ENCODE measurements around the gene OR4C3. TPM values are rescaled to one million over a fixed set of nuclear protein-coding genes. Genes with fewer than 3 reads are reported as not detected.
"Not testable (repeated sequence)": the region's sequence is repeated elsewhere in the genome, so short reads cannot be mapped to it uniquely, and the experiment has no call there.

OR4C3 gene
- total RNA-seq, 1 experiment from 2014 or later, result not detected

DNA sequence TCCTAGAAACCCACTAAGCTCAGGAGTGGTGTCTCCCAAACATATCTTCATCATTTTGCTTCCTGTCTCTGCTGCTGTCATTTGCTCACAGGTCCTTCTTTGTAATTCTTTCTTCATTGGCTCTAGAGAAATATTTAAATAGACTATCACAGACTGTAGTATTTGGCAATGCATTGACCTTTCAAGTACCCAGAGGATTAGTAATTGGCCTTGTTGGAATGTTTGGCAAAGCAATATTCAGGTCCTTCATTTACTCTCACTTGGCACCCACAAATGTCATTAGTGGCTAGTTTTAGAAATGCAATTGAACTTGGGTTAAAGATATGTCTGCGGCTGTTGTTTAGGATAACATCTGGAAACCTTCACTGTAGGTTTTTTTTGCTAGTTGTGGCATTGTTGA lies 30.0 kb downstream of the OR4C3 start:
- no peak overlapping the region for H2BK20ac ChIP-seq (ENCODE audit: low read depth, low read length, poor library complexity, severe bottlenecking)
- H4K20me1 ChIP-seq (ENCODE audit: control insufficient read depth, insufficient read depth, insufficient read length), result no peaks in the 10 kb centered on the region
- H2BK5ac ChIP-seq (ENCODE audit: insufficient read length, low read length), result no peak overlapping the region
- no peaks in the 10 kb centered on the region for H3K23me2 ChIP-seq (ENCODE audit: insufficient read length, low read depth, low read length, poor library complexity, severe bottlenecking)
- Mint-ChIP-seq H3K27ac (no peak overlapping the region), H3K9me3 (peaks cover 86 to 91% of the 10 kb centered on the region in 2 experiments), H3K36me3 (ENCODE audit: insufficient read depth in 1 of 3, low read depth in 3 of 3) (peaks cover 0 to 14% (median 13%) of the 10 kb centered on the region in 3 experiments; a peak in 5 of 7 replicates), H3K27me3 (ENCODE audit: low read depth) (no peaks in the 10 kb centered on the region; the same call in 1 of the 2 replicates), H3K4me1 (no peaks in the 10 kb centered on the region), H3K4me3 (no peak overlapping the region)
- H3K79me2 ChIP-seq (ENCODE audit: insufficient read depth, low read length), result no peaks in the 10 kb centered on the region
- no peak overlapping the region for H3K9ac ChIP-seq (ENCODE audit: extremely low read depth, insufficient read length, low read length)
- H3K4me1 ChIP-seq (ENCODE audit: insufficient read depth, low read length), result no peaks in the 10 kb centered on the region
- no peak overlapping the region for H2BK15ac ChIP-seq (ENCODE audit: low read depth, low read length)
- H4K91ac ChIP-seq (ENCODE audit: insufficient read length, low read depth, low read length), result no peak overlapping the region
- no peaks in the 10 kb centered on the region for H3K27me3 ChIP-seq (ENCODE audit: insufficient read depth, low read length)
- no peak for DNase-seq
- no peak overlapping the region for H2BK120ac ChIP-seq (ENCODE audit: low read depth, low read length, poor library complexity, severe bottlenecking)
- H2AFZ ChIP-seq (ENCODE audit: low read length), result no peak overlapping the region
- H3K56ac ChIP-seq (ENCODE audit: insufficient read length, low read depth, low read length), result no peak overlapping the region
- H2BK12ac ChIP-seq (ENCODE audit: insufficient read length, low read depth, low read length), result no peak overlapping the region
- H3K18ac ChIP-seq (ENCODE audit: insufficient read length, low read depth, low read length), result no peak overlapping the region
- no peak overlapping the region for H3T11ph ChIP-seq (ENCODE audit: low read length)
- H3K9me3 ChIP-seq (ENCODE audit: control insufficient read depth, low read depth, low read length), result peaks cover 59% of the 10 kb centered on the region
- H3K79me1 ChIP-seq (ENCODE audit: insufficient read depth, low read depth, low read length, poor library complexity, severe bottlenecking), result no peaks in the 10 kb centered on the region
- TF ChIP-seq, protein P1, sequence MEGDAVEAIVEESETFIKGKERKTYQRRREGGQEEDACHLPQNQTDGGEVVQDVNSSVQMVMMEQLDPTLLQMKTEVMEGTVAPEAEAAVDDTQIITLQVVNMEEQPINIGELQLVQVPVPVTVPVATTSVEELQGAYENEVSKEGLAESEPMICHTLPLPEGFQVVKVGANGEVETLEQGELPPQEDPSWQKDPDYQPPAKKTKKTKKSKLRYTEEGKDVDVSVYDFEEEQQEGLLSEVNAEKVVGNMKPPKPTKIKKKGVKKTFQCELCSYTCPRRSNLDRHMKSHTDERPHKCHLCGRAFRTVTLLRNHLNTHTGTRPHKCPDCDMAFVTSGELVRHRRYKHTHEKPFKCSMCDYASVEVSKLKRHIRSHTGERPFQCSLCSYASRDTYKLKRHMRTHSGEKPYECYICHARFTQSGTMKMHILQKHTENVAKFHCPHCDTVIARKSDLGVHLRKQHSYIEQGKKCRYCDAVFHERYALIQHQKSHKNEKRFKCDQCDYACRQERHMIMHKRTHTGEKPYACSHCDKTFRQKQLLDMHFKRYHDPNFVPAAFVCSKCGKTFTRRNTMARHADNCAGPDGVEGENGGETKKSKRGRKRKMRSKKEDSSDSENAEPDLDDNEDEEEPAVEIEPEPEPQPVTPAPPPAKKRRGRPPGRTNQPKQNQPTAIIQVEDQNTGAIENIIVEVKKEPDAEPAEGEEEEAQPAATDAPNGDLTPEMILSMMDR (conservative IDR thresholded peaks at IDR 0.05), result no peak
- no peak overlapping the region for H4K8ac ChIP-seq (replicated peaks; ENCODE audit: insufficient read length, low read depth, low read length)
- no CpG with 5 or more reads among the region's 1 CpG for WGBS (ENCODE audit: extremely low coverage, insufficient read length, low lambda C conversion rate)
- no peak overlapping the region for H3K4ac ChIP-seq (ENCODE audit: low read depth, low read length)
- H3K27ac ChIP-seq (ENCODE audit: insufficient read length, low read depth, low read length), result no peak overlapping the region
- H3K23ac ChIP-seq (ENCODE audit: insufficient read length, low read depth, low read length), result no peak overlapping the region
- no peak overlapping the region for H3K4me2 ChIP-seq (ENCODE audit: insufficient read depth, insufficient read length, low read length)
- no peak overlapping the region for H3K14ac ChIP-seq (ENCODE audit: insufficient read depth, low read length)
- no peak overlapping the region for H4K5ac ChIP-seq (ENCODE audit: insufficient read length, low read depth, low read length)
- H2AK5ac ChIP-seq (ENCODE audit: insufficient read length, low read length), result no peak overlapping the region

DNA sequence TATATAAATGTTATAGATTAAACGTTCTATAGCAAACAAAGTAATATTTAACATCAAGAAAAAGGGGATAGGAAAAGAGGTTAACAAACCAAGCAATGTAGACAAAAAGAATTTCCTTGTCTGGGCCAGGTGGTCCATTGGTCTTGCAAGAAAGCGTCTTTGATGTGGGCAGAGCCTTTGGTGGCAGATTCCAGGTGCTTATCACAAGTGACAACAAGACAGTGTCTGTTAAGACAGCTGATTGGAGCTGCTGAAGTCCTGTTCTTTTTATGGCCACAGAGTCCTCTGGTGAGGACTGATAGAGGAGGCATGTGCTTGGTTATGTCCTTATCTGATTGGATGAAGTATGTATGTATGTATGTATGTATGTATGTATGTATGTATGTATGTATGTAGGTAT lies 36.6 kb downstream of the OR4C3 start:
- H3K14ac ChIP-seq (ENCODE audit: insufficient read depth, low read length); H4K91ac ChIP-seq (ENCODE audit: insufficient read length, low read depth, low read length); H3K4me2 ChIP-seq (ENCODE audit: insufficient read depth, insufficient read length, low read length); H3K27ac Mint-ChIP-seq; H3K56ac ChIP-seq (ENCODE audit: insufficient read length, low read depth, low read length); H2BK120ac ChIP-seq (ENCODE audit: low read depth, low read length, poor library complexity, severe bottlenecking); H3K23me2 ChIP-seq (ENCODE audit: insufficient read length, low read depth, low read length, poor library complexity, severe bottlenecking); H2AFZ ChIP-seq (ENCODE audit: low read length); H3K27me3 Mint-ChIP-seq (ENCODE audit: low read depth); H2AK5ac ChIP-seq (ENCODE audit: insufficient read length, low read length); H4K5ac ChIP-seq (ENCODE audit: insufficient read length, low read depth, low read length); H3K4ac ChIP-seq (ENCODE audit: low read depth, low read length); H3K27ac ChIP-seq (ENCODE audit: insufficient read length, low read depth, low read length); H3K18ac ChIP-seq (ENCODE audit: insufficient read length, low read depth, low read length); H3K27me3 ChIP-seq (ENCODE audit: insufficient read depth, low read length); H3K4me1 Mint-ChIP-seq; H3K4me3 Mint-ChIP-seq; H4K20me1 ChIP-seq (ENCODE audit: control insufficient read depth, insufficient read depth, insufficient read length); H3K9ac ChIP-seq (ENCODE audit: extremely low read depth, insufficient read length, low read length); H3T11ph ChIP-seq (ENCODE audit: low read length); H3K4me1 ChIP-seq (ENCODE audit: insufficient read depth, low read length); H2BK15ac ChIP-seq (ENCODE audit: low read depth, low read length); H3K23ac ChIP-seq (ENCODE audit: insufficient read length, low read depth, low read length); H2BK20ac ChIP-seq (ENCODE audit: low read depth, low read length, poor library complexity, severe bottlenecking); H4K8ac ChIP-seq (replicated peaks; ENCODE audit: insufficient read length, low read depth, low read length); H3K79me1 ChIP-seq (ENCODE audit: insufficient read depth, low read depth, low read length, poor library complexity, severe bottlenecking); DNase-seq; H2BK5ac ChIP-seq (ENCODE audit: insufficient read length, low read length); H2BK12ac ChIP-seq (ENCODE audit: insufficient read length, low read depth, low read length); H3K79me2 ChIP-seq (ENCODE audit: insufficient read depth, low read length): not testable (repeated sequence)
- WGBS (ENCODE audit: extremely low coverage, insufficient read length, low lambda C conversion rate), result no CpG with 5 or more reads among the region's 2 CpGs
- Mint-ChIP-seq H3K36me3 (ENCODE audit: insufficient read depth in 1 of 3, low read depth in 3 of 3) (peaks cover 0 to 16% (median 10%) of the 10 kb centered on the region in 3 experiments; a peak in 5 of 7 replicates), H3K9me3 (peaks cover 92 to 98% of the 10 kb centered on the region in 2 experiments)
- peaks cover 84% of the 10 kb centered on the region for H3K9me3 ChIP-seq (ENCODE audit: control insufficient read depth, low read depth, low read length)

All from H9 (cell line).